Measurements from ENCODE around the gene ATAD1.
A peak's percentile ranks its signal among the peaks of the same experiment; 100 is the strongest.
"Not testable (repeated sequence)": the region's sequence is repeated elsewhere in the genome, so short reads cannot be mapped to it uniquely, and the experiment has no call there.

Gene ATAD1

DNA sequence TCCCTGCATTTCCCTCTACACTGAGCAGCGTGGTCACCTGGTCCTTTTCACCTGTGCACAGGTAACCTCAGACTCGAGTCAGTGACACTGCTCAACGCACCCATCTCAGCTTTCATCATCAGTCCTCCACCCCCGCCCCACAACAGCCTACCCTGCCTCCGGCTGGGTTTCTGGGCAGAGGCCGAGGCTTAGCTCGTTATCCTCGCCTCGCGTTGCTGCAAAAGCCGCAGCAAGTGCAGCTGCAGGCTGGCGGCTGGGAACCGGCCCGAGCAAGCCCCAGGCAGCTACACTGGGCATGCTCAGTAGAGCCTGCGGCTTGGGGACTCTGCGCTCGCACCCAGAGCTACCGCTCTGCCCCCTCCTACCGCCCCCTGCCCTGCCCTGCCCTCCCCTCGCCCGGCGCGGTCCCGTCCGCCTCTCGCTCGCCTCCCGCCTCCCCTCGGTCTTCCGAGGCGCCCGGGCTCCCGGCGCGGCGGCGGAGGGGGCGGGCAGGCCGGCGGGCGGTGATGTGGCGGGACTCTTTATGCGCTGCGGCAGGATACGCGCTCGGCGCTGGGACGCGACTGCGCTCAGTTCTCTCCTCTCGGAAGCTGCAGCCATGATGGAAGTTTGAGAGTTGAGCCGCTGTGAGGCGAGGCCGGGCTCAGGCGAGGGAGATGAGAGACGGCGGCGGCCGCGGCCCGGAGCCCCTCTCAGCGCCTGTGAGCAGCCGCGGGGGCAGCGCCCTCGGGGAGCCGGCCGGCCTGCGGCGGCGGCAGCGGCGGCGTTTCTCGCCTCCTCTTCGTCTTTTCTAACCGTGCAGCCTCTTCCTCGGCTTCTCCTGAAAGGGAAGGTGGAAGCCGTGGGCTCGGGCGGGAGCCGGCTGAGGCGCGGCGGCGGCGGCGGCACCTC lies 45.3 kb upstream of the ATAD1 start, which contains the start of the genes KLLN and PTEN:
Gene KLLN (minus strand): TSS at position 481 of the 891 bp plus-strand sequence. CDS start 1,046 bp downstream, outside the sequence.
Gene PTEN (plus strand): TSS at position 573 of the 891 bp plus-strand sequence. CDS start 845 bp downstream, outside the sequence.
- Histone ChIP-seq H3K4me2 (peak within 1 kb of the TSS; percentile 84 to 98 (median 94)), H3K9ac (peak within 1 kb of the TSS; percentile 93 to 98 (median 96)), H3K4me1 (peaks cover 15 to 23% (median 18%) of the 10 kb centered on the region in 10 experiments), H3K27ac (peak within 1 kb of the TSS; percentile 83 to 98 (median 96)), H4K20me1 (peaks cover 40 to 46% (median 43%) of the 10 kb centered on the region in 11 experiments), H3K36me3 (peaks cover 0 to 7% (median 0%) of the 10 kb centered on the region in 11 experiments; a peak in 2 of 22 replicates), H3K4me3 (peak within 1 kb of the TSS; percentile 73 to 91 (median 84)), H3K27me3 (no peaks in the 10 kb centered on the region), H3K9me3 (replicated peaks in 1 of 11) (no peaks in the 10 kb centered on the region)
- no peak for TF ChIP-seq Cebpa-rat (IDR thresholded peaks at IDR 0.05)

DNA sequence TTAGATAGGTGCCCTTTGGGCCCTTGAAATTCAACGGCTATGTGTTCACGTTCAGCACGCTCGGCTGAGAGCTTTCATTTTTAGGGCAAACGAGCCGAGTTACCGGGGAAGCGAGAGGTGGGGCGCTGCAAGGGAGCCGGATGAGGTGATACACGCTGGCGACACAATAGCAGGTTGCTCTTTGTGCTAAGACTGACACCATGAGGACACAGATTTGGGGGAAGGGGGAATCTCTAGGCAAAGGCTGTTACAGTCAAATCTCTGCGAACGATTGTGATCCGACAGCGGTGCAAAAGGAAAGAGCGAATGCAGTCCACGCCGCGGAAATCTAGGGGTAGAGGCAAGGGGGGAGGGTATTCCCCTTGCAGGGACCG lies 44.6 kb upstream of the ATAD1 start:
- no peaks in the 10 kb centered on the region for H3K27me3 ChIP-seq
- peaks cover 15 to 23% (median 17%) of the 10 kb centered on the region in 10 experiments for H3K4me1 ChIP-seq
- H3K9me3 ChIP-seq (replicated peaks in 1 of 11), result no peaks in the 10 kb centered on the region
- peak overlapping the region; percentile 93 to 98 (median 96) for H3K9ac ChIP-seq
- H3K27ac ChIP-seq, result peak overlapping the region; percentile 83 to 98 (median 96); a peak in 21 of 22 replicates
- H3K36me3 ChIP-seq, result peaks cover 0 to 7% (median 0%) of the 10 kb centered on the region in 11 experiments; a peak in 1 of 22 replicates
- peak overlapping the region; percentile 84 to 98 (median 94) for H3K4me2 ChIP-seq
- H4K20me1 ChIP-seq, result peaks cover 34 to 40% (median 37%) of the 10 kb centered on the region in 11 experiments
- TF ChIP-seq Cebpa-rat (IDR thresholded peaks at IDR 0.05), result no peak
- peak overlapping the region; percentile 73 to 91 (median 84) for H3K4me3 ChIP-seq

DNA sequence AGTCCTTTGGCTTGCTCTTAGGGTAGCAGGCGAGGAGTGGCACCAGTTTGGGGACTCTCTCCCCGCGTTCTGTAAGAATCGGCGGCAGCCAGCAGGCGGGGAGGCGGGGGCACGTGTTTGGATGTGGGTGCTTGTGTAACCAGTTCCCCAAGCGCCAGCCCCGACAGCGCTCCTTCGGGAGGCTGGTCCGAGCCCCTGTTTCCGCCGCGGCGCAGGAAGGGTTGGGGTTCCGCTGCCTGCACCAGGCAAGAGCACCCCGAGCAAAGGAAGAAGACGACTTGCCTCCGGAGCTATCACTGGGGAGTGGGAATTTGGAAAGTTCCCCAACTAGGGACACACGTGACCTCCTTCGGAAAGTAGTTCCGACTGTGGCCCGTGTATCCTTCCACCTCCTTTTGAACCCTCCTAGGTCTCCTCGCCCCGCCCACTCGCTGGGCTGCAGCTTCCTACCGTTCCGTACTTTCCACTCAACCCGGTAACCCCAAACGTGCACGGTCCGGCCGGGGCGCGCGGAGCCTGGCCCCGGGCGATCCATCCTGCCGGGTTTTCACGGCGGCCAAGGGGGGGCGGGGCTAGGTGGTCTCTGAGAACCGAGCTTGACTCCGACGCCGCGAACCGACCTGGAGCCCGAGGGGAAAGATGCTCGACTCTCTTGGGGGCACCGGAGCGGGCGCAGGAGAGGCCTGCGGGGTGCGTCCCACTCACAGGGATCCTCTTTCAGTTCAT lies 44.1 kb upstream of the ATAD1 start:
- Histone ChIP-seq H3K4me3 (peak overlapping the region; percentile 73 to 91 (median 84)), H3K4me1 (peaks cover 15 to 23% (median 17%) of the 10 kb centered on the region in 10 experiments), H3K27ac (peak overlapping the region; percentile 83 to 98 (median 96); a peak in 21 of 22 replicates), H3K36me3 (0 out of 22 replicates have a peak, but pooled peaks cover 0 to 5% (median 0%) of the 10 kb centered on the region in 11 experiments), H3K4me2 (peak overlapping the region; percentile 84 to 98 (median 94)), H3K27me3 (no peaks in the 10 kb centered on the region), H3K9ac (peak overlapping the region; percentile 93 to 98 (median 96)), H3K9me3 (replicated peaks in 1 of 11) (no peaks in the 10 kb centered on the region), H4K20me1 (peaks cover 29 to 35% (median 32%) of the 10 kb centered on the region in 11 experiments)
- peak in 6 of 11 experiments; percentile 2 to 44 (median 24); a peak in 5 of 22 replicates for TF ChIP-seq Cebpa-rat (IDR thresholded peaks at IDR 0.05)

DNA sequence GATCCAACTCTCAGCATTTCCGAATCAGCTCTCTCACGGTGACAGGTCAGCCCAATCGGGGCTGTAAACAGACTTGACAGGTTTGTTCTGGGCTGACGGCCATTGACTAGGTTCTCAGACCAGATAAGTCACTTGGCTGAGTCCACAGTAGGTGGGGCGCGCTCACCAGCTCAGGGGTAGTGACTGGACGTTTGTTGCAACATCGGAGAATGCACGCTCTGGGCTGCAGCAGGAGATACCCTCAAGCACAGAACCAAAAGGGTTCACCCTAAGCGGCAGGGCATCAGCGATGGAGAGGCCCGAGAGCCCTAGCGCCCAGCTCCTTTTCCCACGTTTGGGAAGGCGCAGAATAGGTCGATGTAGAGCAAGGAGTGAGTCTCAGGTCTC lies 43.5 kb upstream of the ATAD1 start:
- Histone ChIP-seq H3K27ac (peak overlapping the region; percentile 41 to 98 (median 96); a peak in 21 of 22 replicates), H3K9me3 (replicated peaks in 1 of 11) (peaks cover 0 to 3% (median under 1%) of the 10 kb centered on the region in 11 experiments; a peak in 7 of 22 replicates), H3K4me2 (peak overlapping the region; percentile 84 to 98 (median 92)), H3K9ac (peak overlapping the region; percentile 93 to 98 (median 96)), H3K4me3 (peak overlapping the region; percentile 73 to 91 (median 84)), H3K36me3 (no peaks in the 10 kb centered on the region), H4K20me1 (peaks cover 23 to 29% (median 26%) of the 10 kb centered on the region in 11 experiments), H3K27me3 (no peaks in the 10 kb centered on the region), H3K4me1 (peaks cover 15 to 23% (median 17%) of the 10 kb centered on the region in 10 experiments)
- TF ChIP-seq Cebpa-rat (IDR thresholded peaks at IDR 0.05), result peak in 3 of 11 experiments; percentile 26 to 51 (median 28); a peak in 2 of 22 replicates

DNA sequence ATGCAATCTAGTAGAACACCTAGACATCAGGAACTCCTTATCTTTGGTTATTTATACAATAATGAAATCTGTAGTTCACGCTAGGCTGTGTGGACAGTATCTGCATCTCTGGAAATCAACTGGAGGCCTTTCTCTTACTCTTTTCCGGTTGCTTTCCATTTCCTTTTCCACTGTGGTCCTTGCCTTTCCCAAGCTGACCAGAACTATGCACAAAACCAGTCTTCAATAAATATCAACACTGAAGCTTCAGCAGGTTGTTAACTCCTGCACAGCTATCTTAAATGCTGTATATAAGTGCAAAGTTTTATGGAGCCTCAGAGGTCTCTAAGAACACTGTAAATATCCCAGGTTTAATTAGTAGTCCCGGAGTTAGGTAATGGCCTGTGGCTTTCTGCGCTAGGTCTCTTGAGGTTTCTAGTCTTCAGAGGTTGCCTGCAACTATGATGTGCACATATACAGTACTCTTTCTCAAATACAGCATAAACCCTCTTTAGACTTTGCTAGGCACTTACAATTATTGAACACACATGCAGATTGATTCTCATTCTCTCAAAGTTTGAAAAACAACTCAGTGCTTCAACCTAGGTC lies 42.9 kb upstream of the ATAD1 start:
- Histone ChIP-seq H3K27me3 (no peaks in the 10 kb centered on the region), H4K20me1 (peaks cover 16 to 23% (median 20%) of the 10 kb centered on the region in 11 experiments), H3K4me1 (peaks cover 15 to 23% (median 17%) of the 10 kb centered on the region in 10 experiments), H3K36me3 (no peaks in the 10 kb centered on the region), H3K4me3 (peak overlapping the region; percentile 73 to 91 (median 84)), H3K27ac (peak overlapping the region in 9 of 11 experiments; percentile 92 to 98 (median 96); a peak in 19 of 22 replicates), H3K9ac (peak overlapping the region; percentile 93 to 98 (median 96); a peak in 20 of 22 replicates), H3K4me2 (peak overlapping the region; percentile 84 to 98 (median 92)), H3K9me3 (replicated peaks in 1 of 11) (peaks cover 0 to 6% (median 3%) of the 10 kb centered on the region in 11 experiments; a peak in 7 of 22 replicates)
- no peak; a peak in 1 of 22 replicates for TF ChIP-seq Cebpa-rat (IDR thresholded peaks at IDR 0.05)

DNA sequence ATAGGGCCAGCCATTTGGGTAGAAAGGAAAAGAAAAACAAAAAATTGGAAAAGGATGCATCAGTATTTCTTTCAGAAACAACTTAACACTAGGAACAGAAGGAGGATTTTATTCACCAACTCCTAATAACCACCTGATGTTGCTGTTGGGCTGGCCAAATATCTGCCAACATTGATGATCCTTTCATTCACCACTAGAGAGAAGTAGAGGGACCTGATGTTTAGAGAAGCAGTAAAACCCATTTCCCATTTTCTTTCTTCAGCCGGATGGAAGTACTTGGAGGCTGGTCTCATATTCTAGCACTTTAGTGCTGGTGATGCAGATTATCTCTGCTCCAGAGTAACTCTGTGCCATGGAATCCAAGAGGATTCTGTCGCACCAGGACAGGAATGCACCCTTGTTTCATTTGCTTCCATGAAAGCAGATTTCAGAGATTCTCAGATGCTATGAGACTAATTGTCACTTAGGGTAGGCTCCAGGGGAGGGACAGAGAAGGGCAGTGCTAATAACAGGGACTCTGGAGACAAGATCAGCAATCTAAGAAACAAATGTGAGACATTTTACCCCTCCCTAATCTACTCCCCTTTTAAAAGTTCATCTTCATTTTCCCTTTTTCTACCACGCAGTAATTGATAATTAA lies 42.2 kb upstream of the ATAD1 start:
- Histone ChIP-seq H4K20me1 (peaks cover 10 to 16% (median 13%) of the 10 kb centered on the region in 11 experiments; a peak in 21 of 22 replicates), H3K4me3 (peak overlapping the region in 4 of 10 experiments; percentile 80 to 90 (median 84); a peak in 7 of 20 replicates), H3K36me3 (no peaks in the 10 kb centered on the region), H3K9me3 (replicated peaks in 1 of 11) (peaks cover 0 to 9% (median 5%) of the 10 kb centered on the region in 11 experiments; a peak in 10 of 22 replicates), H3K9ac (peak overlapping the region in 4 of 11 experiments; percentile 98; a peak in 5 of 22 replicates), H3K4me2 (peak overlapping the region; percentile 84 to 98 (median 92)), H3K4me1 (peaks cover 15 to 23% (median 17%) of the 10 kb centered on the region in 10 experiments), H3K27me3 (no peaks in the 10 kb centered on the region), H3K27ac (peak overlapping the region in 7 of 11 experiments; percentile 93 to 98 (median 97); a peak in 14 of 22 replicates)
- no peak for TF ChIP-seq Cebpa-rat (IDR thresholded peaks at IDR 0.05)

DNA sequence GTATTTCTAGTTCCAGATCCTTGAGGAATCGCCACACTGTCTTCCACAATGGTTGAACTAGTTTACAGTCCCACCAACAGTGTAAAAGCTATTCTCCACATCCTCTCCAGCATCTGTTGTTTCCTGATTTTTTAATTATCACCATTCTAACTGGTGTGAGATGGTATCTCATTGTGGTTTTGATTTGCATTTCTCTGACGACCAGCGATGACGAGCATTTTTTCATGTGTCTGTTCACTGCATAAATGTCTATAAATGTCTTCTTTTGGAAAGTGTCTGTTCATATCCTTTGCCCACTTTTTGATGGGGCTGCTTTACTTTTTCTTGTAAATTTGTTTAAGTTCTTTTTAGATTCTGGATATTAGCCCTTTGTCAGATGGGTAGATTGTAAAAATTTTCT lies 37.6 kb upstream of the ATAD1 start:
- not testable (repeated sequence) for H4K20me1 ChIP-seq, H3K9ac ChIP-seq, H3K36me3 ChIP-seq, H3K4me3 ChIP-seq, H3K27ac ChIP-seq, H3K4me2 ChIP-seq, H3K27me3 ChIP-seq
- peaks cover 0 to 11% (median 8%) of the 10 kb centered on the region in 11 experiments; a peak in 10 of 22 replicates for H3K9me3 ChIP-seq (replicated peaks in 1 of 11)
- peaks cover 4 to 20% (median 14%) of the 10 kb centered on the region in 10 experiments for H3K4me1 ChIP-seq

DNA sequence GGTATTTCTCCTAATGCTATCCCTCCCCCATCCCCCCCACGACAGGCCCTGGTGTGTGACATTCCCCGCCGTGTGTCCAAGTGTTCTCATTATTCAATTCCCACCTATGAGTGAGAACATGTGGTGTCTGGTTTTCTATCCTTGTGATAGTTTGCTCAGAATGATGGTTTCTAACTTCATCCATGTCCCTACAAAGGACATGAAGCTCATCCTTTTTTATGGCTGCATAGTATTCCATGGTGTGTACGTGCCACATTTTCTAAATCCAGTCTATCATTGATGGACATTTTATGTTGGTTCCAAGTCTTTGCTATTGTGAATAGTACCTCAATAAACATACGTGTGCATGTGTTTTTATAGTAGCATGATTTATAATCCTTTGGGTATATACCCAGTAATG lies 37.2 kb upstream of the ATAD1 start:
- not testable (repeated sequence) for H3K4me2 ChIP-seq, H3K27ac ChIP-seq
- peaks cover 0 to 11% (median 8%) of the 10 kb centered on the region in 11 experiments; a peak in 10 of 22 replicates for H3K9me3 ChIP-seq (replicated peaks in 1 of 11)

More for the DNA sequence above, 37.2 kb upstream of the ATAD1 start:
- not testable (repeated sequence) for H3K36me3 ChIP-seq, H4K20me1 ChIP-seq, H3K27me3 ChIP-seq, H3K9ac ChIP-seq, H3K4me3 ChIP-seq
- H3K4me1 ChIP-seq, result peaks cover under 1 to 20% (median 14%) of the 10 kb centered on the region in 10 experiments; a peak in 19 of 20 replicates

Data from BLaER1 treated with 17β-estradiol and CSF1 and Interleukin-3, amounts not matched to agents 10 nM and 100 nM (cell line).